Measurements from ENCODE around the gene CCT6B. TPM values are rescaled to one million over a fixed set of nuclear protein-coding genes. Genes with fewer than 3 reads are reported as not detected.

The CCT6B gene
- polyA plus RNA-seq, 1 donor from 2014 or later, result 2.1 TPM

GRCh38 chr17:34974794-34975785 is 13.8 kb upstream of the CCT6B start:
- no peaks in the 10 kb centered on the region for H3K9me3 ChIP-seq (ENCODE audit: low read length)
- H3K9ac ChIP-seq (ENCODE audit: low read length), result no peak overlapping the region
- no peaks in the 10 kb centered on the region for H4K20me1 ChIP-seq (ENCODE audit: insufficient read depth)
- no peak overlapping the region for H3K4me3 ChIP-seq (ENCODE audit: low read length)
- H3K9me2 ChIP-seq (ENCODE audit: insufficient read depth, low read length), result no peaks in the 10 kb centered on the region
- H3K36me3 ChIP-seq (ENCODE audit: insufficient read depth, low read length), result no peaks in the 10 kb centered on the region
- H3K27ac ChIP-seq (ENCODE audit: low read length), result no peak overlapping the region
- no peaks in the 10 kb centered on the region for H3F3A ChIP-seq (ENCODE audit: insufficient read depth, low read length, poor library complexity, severe bottlenecking)
- no peak overlapping the region for H3K4me2 ChIP-seq (ENCODE audit: low read length)
- no peaks in the 10 kb centered on the region for H3K79me2 ChIP-seq (replicated peaks; ENCODE audit: insufficient read depth, low read length)
- TF ChIP-seq REST (IDR thresholded peaks at IDR 0.05; ENCODE audit: borderline replicate concordance) (no peak), EZH2 (IDR thresholded peaks at IDR 0.05; ENCODE audit: borderline replicate concordance, insufficient read depth, low read length, poor library complexity, severe bottlenecking) (no peak), MXI1 (conservative IDR thresholded peaks at IDR 0.05; ENCODE audit: poor library complexity, severe bottlenecking) (no peak), POLR2AphosphoS5 (IDR thresholded peaks at IDR 0.05) (no peak), TAF1 (IDR thresholded peaks at IDR 0.05; ENCODE audit: low read depth) (no peak), RAD21 (conservative IDR thresholded peaks at IDR 0.05) (no peak), EP300 (conservative IDR thresholded peaks at IDR 0.05; ENCODE audit: poor library complexity, severe bottlenecking) (no peak), CTCF (IDR thresholded peaks at IDR 0.05; ENCODE audit: poor library complexity, severe bottlenecking) (no peak), SMC3 (conservative IDR thresholded peaks at IDR 0.05; ENCODE audit: poor library complexity) (no peak)
- H2AFZ ChIP-seq (ENCODE audit: low read depth, low read length), result no peak overlapping the region
- no peaks in the 10 kb centered on the region for H3K27me3 ChIP-seq (ENCODE audit: insufficient read depth, low read depth, low read length)

GRCh38 chr17:34974179-34974578 is 12.9 kb upstream of the CCT6B start:
- Histone ChIP-seq H3K36me3 (ENCODE audit: insufficient read depth, low read length) (no peaks in the 10 kb centered on the region), H3K9me2 (ENCODE audit: insufficient read depth, low read length) (no peaks in the 10 kb centered on the region), H3K79me2 (replicated peaks; ENCODE audit: insufficient read depth, low read length) (no peaks in the 10 kb centered on the region), H3K4me3 (ENCODE audit: low read length) (no peak overlapping the region), H3K27me3 (ENCODE audit: insufficient read depth, low read depth, low read length) (no peaks in the 10 kb centered on the region), H4K20me1 (ENCODE audit: insufficient read depth) (no peaks in the 10 kb centered on the region), H2AFZ (ENCODE audit: low read depth, low read length) (no peak overlapping the region), H3K9me3 (ENCODE audit: low read length) (no peaks in the 10 kb centered on the region), H3F3A (ENCODE audit: insufficient read depth, low read length, poor library complexity, severe bottlenecking) (no peaks in the 10 kb centered on the region), H3K9ac (ENCODE audit: low read length) (no peak overlapping the region), H3K27ac (ENCODE audit: low read length) (no peak overlapping the region), H3K4me2 (ENCODE audit: low read length) (no peak overlapping the region)
- TF ChIP-seq SMC3 (conservative IDR thresholded peaks at IDR 0.05; ENCODE audit: poor library complexity) (no peak), MXI1 (conservative IDR thresholded peaks at IDR 0.05; ENCODE audit: poor library complexity, severe bottlenecking) (no peak), RAD21 (conservative IDR thresholded peaks at IDR 0.05) (no peak), EZH2 (IDR thresholded peaks at IDR 0.05; ENCODE audit: borderline replicate concordance, insufficient read depth, low read length, poor library complexity, severe bottlenecking) (no peak), REST (IDR thresholded peaks at IDR 0.05; ENCODE audit: borderline replicate concordance) (no peak), POLR2AphosphoS5 (IDR thresholded peaks at IDR 0.05) (no peak), EP300 (conservative IDR thresholded peaks at IDR 0.05; ENCODE audit: poor library complexity, severe bottlenecking) (no peak), CTCF (IDR thresholded peaks at IDR 0.05; ENCODE audit: poor library complexity, severe bottlenecking) (no peak), TAF1 (IDR thresholded peaks at IDR 0.05; ENCODE audit: low read depth) (no peak)
